B cell (primary cell): ENCODE data around the gene LRRC8D. TPM values are rescaled to one million over a fixed set of nuclear protein-coding genes. Genes with fewer than 3 reads are reported as not detected.

Experiments
- ATAC-seq: fragments of 200-7000 bp; cut with Tn5 transposase; one replicate; pipeline ENCODE4 v1.10.0; 2021; ENCODE audit warnings: low read depth, mild to moderate bottlenecking, moderate number of reproducible peaks, moderate library complexity
- CTCF ChIA-PET: fragments of 350-600 bp; sonication (Branson Sonifier 250); formaldehyde crosslinking; loops from one replicate; lab custom pipeline; 2021; ENCODE audit warnings: antibody characterized with exemption, inconsistent platforms; lab: Charles Lee
- POLR2A ChIA-PET: fragments of 350-600 bp; sonication (Branson Sonifier 250); formaldehyde crosslinking; loops from one replicate; lab custom pipeline; 2021; ENCODE audit warnings: antibody characterized with exemption; lab: Charles Lee
- DNase-seq: peaks from one replicate; pipeline ENCODE4 v3.0.0; 2013
- H2AFZ ChIP-seq: 2 replicates; pipeline ENCODE4 v1.6.1; 2012; ENCODE audit warnings: mild to moderate bottlenecking, low read depth, low read length; ENCODE audit not compliant: insufficient read depth, poor library complexity, severe bottlenecking
- H3K27ac ChIP-seq, 2 donors: 1 replicate in 1 of 2; 2 replicates in 1 of 2; pipeline ENCODE4 v1.5.1; 2012 to 2013; ENCODE audit warnings: low read length in 2 of 2, mild to moderate bottlenecking in 2 of 2, moderate library complexity in 1 of 2
- H3K27me3 ChIP-seq, 4 experiments: fragments of 200-600 bp in 1 of 4; sonication (generic) in 1 of 4; replicated peaks in 1 of 4; 1 replicate in 2 of 4; 2 replicates in 2 of 4; pipeline versions ENCODE4 v1.6.1 to v1.7.0; 2013 to 2016; ENCODE audit warnings: low read length in 3 of 4, mild to moderate bottlenecking in 2 of 4, mixed read lengths in 1 of 4, moderate library complexity in 1 of 4; ENCODE audit not compliant: insufficient read depth in 4 of 4, control insufficient read depth in 3 of 4; ENCODE audit errors: control extremely low read depth in 1 of 4
- H3K36me3 ChIP-seq, 2 experiments: replicated peaks in 1 of 2; 1 replicate in 1 of 2; 2 replicates in 1 of 2; pipeline versions ENCODE4 v1.6.1 to v1.7.1; 2013; ENCODE audit warnings: low read length in 1 of 2; ENCODE audit not compliant: insufficient read depth in 2 of 2, control insufficient read depth in 1 of 2; ENCODE audit errors: control extremely low read depth in 1 of 2, extremely low read depth in 1 of 2
- H3K4me1 ChIP-seq, 2 donors: fragments of 200-600 bp in 1 of 2; sonication (generic) in 1 of 2; 1 replicate in 1 of 2; 2 replicates in 1 of 2; pipeline versions ENCODE4 v1.5.1 to v1.6.1; 2013 to 2017; ENCODE audit warnings: low read length in 2 of 2; ENCODE audit not compliant: control insufficient read depth in 2 of 2, insufficient read depth in 2 of 2
- H3K4me2 ChIP-seq: replicated peaks from 2 replicates; pipeline ENCODE3; 2012; ENCODE audit warnings: mild to moderate bottlenecking, low read depth, low read length; ENCODE audit not compliant: poor library complexity, severe bottlenecking
- H3K4me3 ChIP-seq, 5 experiments: fragments of 200-600 bp in 1 of 5; sonication (generic) in 1 of 5; 1 replicate in 3 of 5; 2 replicates in 2 of 5; pipeline versions ENCODE4 v1.5.1 to v1.7.0; 2011 to 2016; ENCODE audit warnings: low read length in 4 of 5, mild to moderate bottlenecking in 4 of 5, low read depth in 2 of 5, control low read depth in 1 of 5, moderate library complexity in 1 of 5; ENCODE audit not compliant: insufficient read depth in 1 of 5; ENCODE audit errors: control extremely low read depth in 1 of 5, extremely low read depth in 1 of 5
- H3K79me2 ChIP-seq: fragments of 200-600 bp; sonication (generic); one replicate; pipeline ENCODE4 v1.6.0; 2016; ENCODE audit warnings: low read length; ENCODE audit not compliant: control insufficient read depth, insufficient read depth
- H3K9ac ChIP-seq: fragments of 200-600 bp; sonication (generic); 2 replicates; pipeline ENCODE4 v1.6.1; 2017; ENCODE audit warnings: mild to moderate bottlenecking, low read length, moderate library complexity
- H3K9me3 ChIP-seq, 3 donors: one replicate each; pipeline versions ENCODE4 v1.6.1 to v1.7.1; 2013; ENCODE audit warnings: low read length in 2 of 3; ENCODE audit not compliant: control insufficient read depth in 2 of 3, insufficient read depth in 1 of 3; ENCODE audit errors: control extremely low read depth in 1 of 3
- H4K20me1 ChIP-seq: 2 replicates; pipeline ENCODE4 v1.6.0; 2012; ENCODE audit warnings: mild to moderate bottlenecking, low read length; ENCODE audit not compliant: insufficient read depth, control insufficient read depth, poor library complexity, severe bottlenecking
- H3K27ac Mint-ChIP-seq: one replicate; pipeline ENCODE4 v1.8.0; 2021; ENCODE audit warnings: mixed read lengths
- H3K27me3 Mint-ChIP-seq: one replicate; pipeline ENCODE4 v1.8.0; 2021; ENCODE audit warnings: mixed read lengths
- H3K4me1 Mint-ChIP-seq: one replicate; pipeline ENCODE4 v1.8.0; 2021; ENCODE audit warnings: mixed read lengths
- H3K4me3 Mint-ChIP-seq: one replicate; pipeline ENCODE4 v1.8.0; 2021; ENCODE audit warnings: mixed read lengths
- H3K9me3 Mint-ChIP-seq: one replicate; pipeline ENCODE4 v1.8.0; 2022; ENCODE audit warnings: mixed read lengths; ENCODE audit not compliant: insufficient read depth
- CTCF ChIP-seq: fragments of 200-600 bp; IDR thresholded peaks from one replicate; pipeline ENCODE4 v1.8.0; 2022; ENCODE audit warnings: antibody characterized with exemption, mild to moderate bottlenecking
- EZH2 ChIP-seq: IDR thresholded peaks from 2 replicates; pipeline ENCODE4 v1.6.1; 2012; ENCODE audit warnings: borderline replicate concordance, low read depth, mild to moderate bottlenecking, moderate library complexity, low read length; ENCODE audit not compliant: insufficient read depth, poor library complexity, severe bottlenecking
- WGBS: methylation state at CpG from one replicate; pipeline ENCODE4 v1.1.5; 2013; ENCODE audit warnings: missing lambda C conversion rate; ENCODE audit not compliant: insufficient coverage; 5-methylcytosine and 5-hydroxymethylcytosine counted together
- intact Hi-C: fragments of 100-400 bp; cut with micrococcal nuclease; formaldehyde crosslinking; loops from one replicate; pipeline ENCODE4 v1.10.0; 2022
- polyA plus RNA-seq: library from polyadenylated mRNA; depleted of rRNA; stranded (reverse); fragments of >200 nt; gene quantifications from 2 replicates; pipeline ENCODE4 v1.2.3, GENCODE V29; 2012
- total RNA-seq, 2 donors: library from RNA; stranded (reverse); fragments of 120-200 nt in 1 of 2; gene quantifications; 1 replicate in 1 of 2; 2 replicates in 1 of 2; pipeline versions ENCODE4 v1.2.3 to v1.2.4, GENCODE V29; 2013 to 2022

LRRC8D gene
- total and polyA plus RNA-seq, 2 donors (not counting 1 experiment from before 2014, with no cell fraction given), result 23.7 to 47.0 TPM

- Mint-ChIP-seq H3K27me3 (no peaks in the 10 kb centered on the region), H3K9me3 (no peaks in the 10 kb centered on the region), H3K27ac (no peak overlapping the region), H3K4me3 (no peak overlapping the region), H3K4me1 (peaks cover 21% of the 10 kb centered on the region)
- Histone ChIP-seq H3K27me3 (no peaks in the 10 kb centered on the region), H3K4me3 (no peak overlapping the region), H3K9me3 (no peaks in the 10 kb centered on the region), H3K4me2 (no peak overlapping the region), H3K27ac (no peak overlapping the region), H3K36me3 (peaks cover 0 to 1% of the 10 kb centered on the region in 2 experiments), H4K20me1 (no peaks in the 10 kb centered on the region), H3K9ac (no peak overlapping the region), H3K4me1 (peaks cover 0 to 3% of the 10 kb centered on the region in 2 donors), H2AFZ (no peak overlapping the region), H3K79me2 (peaks cover 44% of the 10 kb centered on the region)
- intact Hi-C loops, result no loop called here
- ChIA-PET CTCF (interaction anchor here (1.1 to 1.6 kb wide), 4 partner anchors 9 to 155 kb away, joined by 3 to 5 read pairs (median 4); no protein-coding TSS in a partner anchor), POLR2A (no interaction called here)
- no peak for TF ChIP-seq EZH2
- TF ChIP-seq CTCF, result no peak
- ATAC-seq, result no peak
- no CpG with 5 or more reads among the region's 3 CpGs for WGBS
- no peak for DNase-seq
Observed at GRCh38 chr1:89834083-89834704, 13.4 kb downstream of the LRRC8D start.

GRCh38 chr1:89836252-89837035, 15.6 kb downstream of the LRRC8D start:
- Histone ChIP-seq H3K27me3 (no peaks in the 10 kb centered on the region), H3K27ac (no peak overlapping the region), H3K4me1 (peaks cover 0 to 3% of the 10 kb centered on the region in 2 donors), H3K4me2 (no peak overlapping the region), H3K79me2 (peaks cover 48% of the 10 kb centered on the region), H3K4me3 (no peak overlapping the region), H3K9me3 (no peaks in the 10 kb centered on the region), H4K20me1 (no peaks in the 10 kb centered on the region), H3K36me3 (peaks cover 3 to 4% of the 10 kb centered on the region in 2 experiments), H3K9ac (no peak overlapping the region), H2AFZ (no peak overlapping the region)
- CTCF ChIA-PET, result no interaction called here
- WGBS, result 96% methylated on average over 3 of the region's 8 CpGs
- H3K9me3 Mint-ChIP-seq, result no peaks in the 10 kb centered on the region
- no peak overlapping the region for H3K27ac Mint-ChIP-seq
- intact Hi-C loops, result no loop called here
- H3K4me3 Mint-ChIP-seq, result no peak overlapping the region
- H3K27me3 Mint-ChIP-seq, result no peaks in the 10 kb centered on the region
- no peak for ATAC-seq
- peaks cover 22% of the 10 kb centered on the region for H3K4me1 Mint-ChIP-seq
- no peak for TF ChIP-seq EZH2
- TF ChIP-seq CTCF, result no peak
- POLR2A ChIA-PET, result no interaction called here
- no peak for DNase-seq
